ENCODE data around the gene MAGEA11. TPM values are rescaled to one million over a fixed set of nuclear protein-coding genes. Genes with fewer than 3 reads are reported as not detected.
"Not testable (repeated sequence)": the region's sequence is repeated elsewhere in the genome, so short reads cannot be mapped to it uniquely, and the experiment has no call there.

MAGEA11 gene
- total and polyA plus RNA-seq, 3 donors from 2014 or later: 6.8 to 9.8 (median 9.4) TPM

DNA sequence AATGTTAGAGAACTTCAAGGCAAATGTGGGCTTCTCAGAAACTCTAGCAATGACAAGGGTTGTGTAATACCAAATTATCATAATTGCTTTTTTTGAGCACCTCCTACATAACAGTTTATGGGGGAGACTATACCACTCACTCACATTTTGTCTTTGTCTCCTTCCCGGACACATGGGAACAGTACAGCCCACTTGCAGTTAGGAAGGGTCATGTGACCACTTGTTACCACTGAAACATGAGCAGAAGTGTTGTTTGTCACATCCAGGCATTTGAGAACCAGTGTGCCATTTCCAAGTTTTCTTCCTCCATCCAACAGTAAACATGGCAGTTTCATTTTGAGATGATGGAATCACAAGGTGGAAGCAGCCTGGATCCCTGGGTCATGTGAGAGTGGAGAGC lies 6.9 kb downstream of the MAGEA11 start:
- WGBS, 2 donors: 57 to 71% methylated on average over 1 of the region's 1 CpG
- intact Hi-C loops (cut with DNase I; ENCODE audit: low total_unique reads): no loop called here

DNA sequence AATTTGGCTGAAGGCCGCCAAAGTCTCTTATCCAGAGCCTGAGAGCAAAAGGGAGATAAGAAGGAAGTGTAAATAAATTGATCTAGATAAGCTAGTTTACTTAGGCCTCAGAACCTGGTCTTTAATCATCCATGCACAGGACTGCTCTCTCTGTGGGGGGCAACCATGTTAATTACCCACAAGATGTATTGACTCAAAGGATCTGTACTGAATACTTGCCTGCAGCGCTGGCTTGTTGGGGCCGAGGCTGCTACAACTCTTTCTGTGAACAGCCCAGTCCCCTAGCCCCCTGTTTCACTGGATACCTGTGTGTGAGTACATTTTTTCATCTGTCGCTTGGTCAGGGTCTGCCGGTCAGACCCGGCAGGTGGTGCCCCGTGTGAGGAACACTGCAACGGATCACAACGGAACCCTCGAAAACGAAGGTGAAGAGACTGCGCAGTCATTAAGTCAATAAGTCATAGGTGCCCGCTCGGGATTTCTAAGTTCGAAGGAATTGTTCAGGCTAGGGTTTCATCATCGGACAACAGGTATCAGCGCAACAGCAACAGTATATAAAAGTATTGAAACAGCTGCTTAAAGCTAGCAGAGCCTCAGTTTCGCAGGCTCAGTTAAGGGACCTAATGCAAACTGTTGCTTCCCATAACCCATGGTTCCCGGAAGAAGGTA lies 8.3 kb downstream of the MAGEA11 start:
- H3K27ac ChIP-seq: no peak overlapping the region
- WGBS, 2 donors: 60 to 63% methylated on average over 7 to 19 of the region's 19 CpGs
- intact Hi-C loops (cut with DNase I; ENCODE audit: low total_unique reads): no loop called here
- H3K4me1 ChIP-seq: no peaks in the 10 kb centered on the region
- H3K36me3 ChIP-seq (ENCODE audit: low read depth, missing control alignments): no peaks in the 10 kb centered on the region
- H3K4me3 ChIP-seq: no peak overlapping the region
- H3K27me3 ChIP-seq: no peaks in the 10 kb centered on the region
- no peak for TF ChIP-seq POLR2A (IDR thresholded peaks at IDR 0.05)
- TF ChIP-seq, protein P1, sequence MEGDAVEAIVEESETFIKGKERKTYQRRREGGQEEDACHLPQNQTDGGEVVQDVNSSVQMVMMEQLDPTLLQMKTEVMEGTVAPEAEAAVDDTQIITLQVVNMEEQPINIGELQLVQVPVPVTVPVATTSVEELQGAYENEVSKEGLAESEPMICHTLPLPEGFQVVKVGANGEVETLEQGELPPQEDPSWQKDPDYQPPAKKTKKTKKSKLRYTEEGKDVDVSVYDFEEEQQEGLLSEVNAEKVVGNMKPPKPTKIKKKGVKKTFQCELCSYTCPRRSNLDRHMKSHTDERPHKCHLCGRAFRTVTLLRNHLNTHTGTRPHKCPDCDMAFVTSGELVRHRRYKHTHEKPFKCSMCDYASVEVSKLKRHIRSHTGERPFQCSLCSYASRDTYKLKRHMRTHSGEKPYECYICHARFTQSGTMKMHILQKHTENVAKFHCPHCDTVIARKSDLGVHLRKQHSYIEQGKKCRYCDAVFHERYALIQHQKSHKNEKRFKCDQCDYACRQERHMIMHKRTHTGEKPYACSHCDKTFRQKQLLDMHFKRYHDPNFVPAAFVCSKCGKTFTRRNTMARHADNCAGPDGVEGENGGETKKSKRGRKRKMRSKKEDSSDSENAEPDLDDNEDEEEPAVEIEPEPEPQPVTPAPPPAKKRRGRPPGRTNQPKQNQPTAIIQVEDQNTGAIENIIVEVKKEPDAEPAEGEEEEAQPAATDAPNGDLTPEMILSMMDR (IDR thresholded peaks at IDR 0.05): no peak
- DNase-seq: no peak
- H3K9me3 ChIP-seq: no peaks in the 10 kb centered on the region

More for the DNA sequence above, 6.9 kb downstream of the MAGEA11 start:
- H3K27ac ChIP-seq: no peak overlapping the region
- H3K4me3 ChIP-seq: no peak overlapping the region
- H3K9me3 ChIP-seq: no peaks in the 10 kb centered on the region
- TF ChIP-seq, protein P1 (IDR thresholded peaks at IDR 0.05): no peak
- TF ChIP-seq POLR2A (IDR thresholded peaks at IDR 0.05): no peak
- DNase-seq: no peak
- H3K27me3 ChIP-seq: no peaks in the 10 kb centered on the region
- no peaks in the 10 kb centered on the region for H3K36me3 ChIP-seq (ENCODE audit: low read depth, missing control alignments)
- no peaks in the 10 kb centered on the region for H3K4me1 ChIP-seq

DNA sequence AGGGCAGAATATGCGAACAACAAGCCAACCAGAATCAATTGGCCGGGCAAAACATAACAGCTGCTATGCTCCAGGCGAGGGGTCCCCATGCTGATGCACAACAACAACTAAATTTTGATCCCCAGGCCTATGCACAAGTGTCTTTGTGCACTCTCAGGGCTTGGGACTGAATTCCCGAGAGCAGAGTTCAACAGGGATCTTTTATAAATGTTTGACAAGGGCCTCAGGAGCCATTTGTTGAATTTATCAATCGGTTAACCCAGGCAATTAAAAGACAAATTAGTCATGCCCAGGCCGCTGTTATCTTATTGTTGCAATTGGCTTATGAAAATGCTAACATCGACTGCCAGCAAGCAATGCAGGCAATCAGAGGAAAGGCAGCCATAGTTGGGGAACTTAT lies 9.4 kb downstream of the MAGEA11 start:
- H3K36me3 ChIP-seq (ENCODE audit: low read depth, missing control alignments); H3K9me3 ChIP-seq; H3K4me1 ChIP-seq; DNase-seq; H3K27me3 ChIP-seq; H3K4me3 ChIP-seq; H3K27ac ChIP-seq; intact Hi-C loops (cut with DNase I; ENCODE audit: low total_unique reads): not testable (repeated sequence)
- 67 to 70% methylated on average over 3 to 7 of the region's 7 CpGs for WGBS, 2 donors

DNA sequence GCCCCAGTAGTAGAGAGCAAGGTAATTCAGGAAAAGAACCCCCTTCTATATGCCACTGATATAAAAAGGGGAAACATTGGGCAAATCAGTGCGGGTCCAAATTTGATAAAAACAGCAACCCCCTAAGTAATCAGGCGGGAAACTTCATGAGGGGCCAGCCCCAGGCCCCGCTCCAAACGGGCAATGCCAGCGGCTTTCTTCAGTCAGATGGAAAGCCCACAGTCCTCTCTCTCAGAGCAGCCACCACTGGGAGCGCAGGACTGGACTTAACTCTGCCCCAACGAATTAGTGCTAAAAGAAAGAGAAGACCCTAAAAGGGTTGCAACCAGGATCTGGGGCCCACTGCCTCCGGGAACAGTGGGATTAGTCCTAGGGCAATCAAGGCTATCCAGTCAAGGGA lies 9.9 kb downstream of the MAGEA11 start:
- Histone ChIP-seq H3K36me3 (ENCODE audit: low read depth, missing control alignments) (no peaks in the 10 kb centered on the region), H3K27me3 (no peaks in the 10 kb centered on the region), H3K4me1 (no peaks in the 10 kb centered on the region), H3K9me3 (no peaks in the 10 kb centered on the region), H3K4me3 (no peak overlapping the region), H3K27ac (no peak overlapping the region)
- DNase-seq: no peak
- intact Hi-C loops (cut with DNase I; ENCODE audit: low total_unique reads): no loop called here
- TF ChIP-seq, protein P1 (IDR thresholded peaks at IDR 0.05): no peak
- TF ChIP-seq POLR2A (IDR thresholded peaks at IDR 0.05): no peak
- WGBS, 2 donors: 84 to 90% methylated on average over 5 to 8 of the region's 8 CpGs

DNA sequence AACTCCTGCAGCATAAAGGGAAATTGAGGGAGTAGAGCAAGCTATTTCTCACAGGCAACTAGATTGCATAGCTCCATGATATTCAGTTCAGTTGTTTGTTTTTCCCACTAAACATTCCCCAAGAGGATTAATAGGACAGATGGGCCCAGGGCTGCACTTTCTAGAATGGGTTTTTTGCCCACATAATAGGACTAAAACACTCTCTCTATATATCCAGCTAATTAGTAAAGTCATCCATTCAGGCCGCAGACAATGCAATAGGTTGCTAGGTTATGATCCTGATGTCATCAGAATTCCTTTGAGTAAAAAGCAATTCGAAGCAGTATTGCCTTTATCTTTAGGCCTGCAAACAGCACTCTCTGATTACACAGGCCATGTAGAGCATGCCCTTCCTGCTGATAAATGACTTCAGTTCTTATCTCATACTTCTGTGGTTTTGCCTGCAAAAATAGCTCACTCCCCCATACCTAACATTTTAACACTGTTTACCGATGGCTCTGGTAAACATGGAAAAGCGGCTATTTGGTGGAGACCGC lies 11.8 kb downstream of the MAGEA11 start:
- 81 to 84% methylated on average over 3 of the region's 5 CpGs for WGBS, 2 donors
- H3K4me1 ChIP-seq; H3K27me3 ChIP-seq; DNase-seq; H3K9me3 ChIP-seq; H3K36me3 ChIP-seq (ENCODE audit: low read depth, missing control alignments); intact Hi-C loops (cut with DNase I; ENCODE audit: low total_unique reads); H3K27ac ChIP-seq; H3K4me3 ChIP-seq: not testable (repeated sequence)

DNA sequence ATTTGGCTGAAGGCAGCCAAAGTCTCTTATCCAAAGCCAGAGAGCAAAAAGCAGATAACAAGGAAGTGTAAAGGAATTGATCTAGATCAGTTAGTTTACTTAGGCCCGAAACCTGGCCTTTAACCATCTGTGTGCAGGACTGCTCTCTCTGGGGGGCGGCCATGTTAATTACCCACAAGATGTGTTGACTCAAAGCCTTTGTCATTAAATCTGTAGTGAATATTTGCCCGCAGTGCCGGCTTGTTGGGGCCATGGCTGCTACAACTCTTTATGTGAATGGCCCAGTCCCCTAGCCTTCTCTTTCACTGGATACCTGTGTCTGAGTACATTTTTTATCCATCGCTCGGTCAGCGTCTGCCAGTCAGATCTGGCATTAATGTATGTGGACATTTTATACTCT lies 15.4 kb downstream of the MAGEA11 start:
- H3K36me3 ChIP-seq (ENCODE audit: low read depth, missing control alignments); DNase-seq; H3K27me3 ChIP-seq; H3K4me3 ChIP-seq; intact Hi-C loops (cut with DNase I; ENCODE audit: low total_unique reads); H3K9me3 ChIP-seq; H3K4me1 ChIP-seq; H3K27ac ChIP-seq: not testable (repeated sequence)
- no CpG with 5 or more reads among the region's 7 CpGs for WGBS, 2 donors

DNA sequence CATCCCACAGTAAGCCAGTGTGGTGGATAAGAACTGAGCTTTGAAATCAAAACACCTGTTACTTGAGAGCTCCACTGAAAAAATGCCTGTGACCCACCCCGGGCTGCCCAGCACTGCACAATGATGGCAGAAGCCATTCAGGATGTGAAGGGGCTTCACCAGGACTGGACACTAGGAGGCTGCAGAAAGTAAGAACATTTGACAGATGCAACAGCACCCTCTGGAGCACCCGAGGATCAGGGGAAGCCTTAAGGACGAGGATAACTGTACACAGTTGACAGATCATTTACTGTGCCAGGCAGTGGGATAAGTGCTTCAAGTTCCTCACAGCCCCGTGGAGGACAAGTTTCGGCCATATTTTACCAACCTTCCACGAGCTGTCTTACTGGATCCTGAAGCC lies 30.4 kb downstream of the MAGEA11 start:
- H3K4me3 ChIP-seq; H3K36me3 ChIP-seq (ENCODE audit: low read depth, missing control alignments); intact Hi-C loops (cut with DNase I; ENCODE audit: low total_unique reads); DNase-seq; H3K27ac ChIP-seq; H3K9me3 ChIP-seq; H3K4me1 ChIP-seq; H3K27me3 ChIP-seq: not testable (repeated sequence)
- WGBS, 2 donors: no CpG with 5 or more reads among the region's 6 CpGs

DNA sequence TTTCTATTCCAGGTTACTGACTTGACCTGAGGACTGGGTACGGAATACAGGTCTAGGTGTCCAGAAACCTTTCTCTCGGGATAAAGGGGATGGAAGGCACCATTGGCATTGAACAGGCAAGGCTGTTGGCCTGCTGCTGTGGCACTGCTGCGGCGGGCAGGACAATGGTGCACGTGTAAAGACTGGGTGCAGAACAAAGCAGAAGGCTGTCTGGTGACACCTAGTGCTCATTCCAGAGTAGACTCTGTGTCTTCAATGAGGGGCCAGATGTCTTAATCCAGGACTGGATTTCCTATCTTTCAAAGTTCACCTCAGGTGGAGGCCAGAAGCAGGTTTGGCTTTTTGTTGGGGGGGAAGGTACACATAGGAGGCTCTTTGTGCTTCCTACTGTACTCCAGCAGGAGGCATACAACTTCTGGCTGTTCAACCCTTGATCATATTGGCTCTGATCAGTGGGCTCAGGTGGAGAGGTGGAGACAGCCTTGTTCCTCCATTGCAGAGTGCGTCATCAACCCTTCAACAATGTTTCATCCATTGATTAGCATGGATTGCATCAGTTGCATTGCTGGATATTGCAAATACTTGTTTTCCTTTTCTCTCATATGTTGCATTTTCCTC lies 34.6 kb downstream of the MAGEA11 start:
- no CpG with 5 or more reads among the region's 6 CpGs for WGBS, 2 donors
- not testable (repeated sequence) for DNase-seq, H3K4me1 ChIP-seq

More for the DNA sequence above, 34.6 kb downstream of the MAGEA11 start:
- H3K36me3 ChIP-seq (ENCODE audit: low read depth, missing control alignments); H3K4me3 ChIP-seq; intact Hi-C loops (cut with DNase I; ENCODE audit: low total_unique reads); H3K9me3 ChIP-seq; H3K27me3 ChIP-seq; H3K27ac ChIP-seq: not testable (repeated sequence)

All from testis (tissue), 3 donors.